Gastroesophageal sphincter (tissue), 4 donors: Measurements from ENCODE around the gene SLC25A21. TPM values are rescaled to one million over a fixed set of nuclear protein-coding genes. Genes with fewer than 3 reads are reported as not detected.
"Not testable (repeated sequence)": the region's sequence is repeated elsewhere in the genome, so short reads cannot be mapped to it uniquely, and the experiment has no call there.

ENCODE experiments used
- ATAC-seq: fragments of 150-250 bp; one replicate; pipeline ENCODE4 v1.9.1; 2016; ENCODE audit warnings: mild to moderate bottlenecking, moderate library complexity
- H3K27ac ChIP-seq, 4 donors: fragments of 200-600 bp; sonication (generic) in 3 of 4; 1 replicate in 3 of 4; 2 replicates in 1 of 4; pipeline ENCODE4 v1.5.1; 2016 to 2019
- H3K27me3 ChIP-seq: fragments of 200-600 bp; sonication (generic); one replicate; pipeline ENCODE4 v1.5.1; 2019
- H3K36me3 ChIP-seq, 2 donors: fragments of 200-600 bp; sonication (generic); one replicate each; pipeline ENCODE4 v1.5.1; 2019; ENCODE audit warnings: control low read depth in 1 of 2
- H3K4me1 ChIP-seq, 3 donors: fragments of 200-600 bp; sonication (generic); 1 replicate in 2 of 3; 2 replicates in 1 of 3; pipeline ENCODE4 v1.5.1; 2016 to 2019; ENCODE audit warnings: control low read depth in 2 of 3
- H3K4me3 ChIP-seq, 2 donors: fragments of 200-600 bp; sonication (generic); one replicate each; pipeline ENCODE4 v1.5.1; 2019; ENCODE audit warnings: mild to moderate bottlenecking in 1 of 2, moderate library complexity in 1 of 2
- H3K9me3 ChIP-seq, 3 donors: fragments of 200-600 bp; sonication (generic); one replicate each; pipeline ENCODE4 v1.5.1; 2017 to 2019; ENCODE audit warnings: control low read depth in 2 of 3
- CTCF ChIP-seq, 4 experiments: fragments of 200-600 bp in 2 of 4; fragments of 450-650 bp in 2 of 4; sonication (generic) in 1 of 4; IDR thresholded peaks; one replicate each; pipeline ENCODE4 v1.5.1; 2017 to 2019; ENCODE audit warnings: antibody characterized with exemption in 4 of 4, mild to moderate bottlenecking in 2 of 4, moderate library complexity in 2 of 4
- EP300 ChIP-seq: sonication (generic); formaldehyde crosslinking; IDR thresholded peaks from one replicate; pipeline ENCODE4 v1.6.1; 2017; ENCODE audit warnings: antibody characterized with exemption, mild to moderate bottlenecking
- POLR2A ChIP-seq, 2 donors: fragments of 450-650 bp; IDR thresholded peaks; one replicate each; pipeline ENCODE4 v1.6.1; 2017; ENCODE audit warnings: antibody characterized with exemption in 2 of 2, mild to moderate bottlenecking in 2 of 2, moderate library complexity in 1 of 2
- POLR2AphosphoS5 ChIP-seq: sonication (generic); formaldehyde crosslinking; IDR thresholded peaks from one replicate; pipeline ENCODE4 v1.6.1; 2017; ENCODE audit warnings: antibody characterized with exemption
- WGBS, 2 donors: methylation state at CpG; one replicate each; pipeline ENCODE4 v1.1.5; 2018; ENCODE audit warnings: low coverage in 1 of 2; 5-methylcytosine and 5-hydroxymethylcytosine counted together
- total RNA-seq, 4 donors: library from RNA; depleted of rRNA; stranded (reverse); fragments of >200 nt; gene quantifications; one replicate each; pipeline ENCODE4 v1.1.0, GENCODE V29; 2016

The SLC25A21 gene
- total RNA-seq, 4 donors from 2014 or later: 0.40 to 1.5 (median 1.3) TPM

GRCh38 chr14:37150414-37150813 is 22.0 kb downstream of the SLC25A21 start:
- no peaks in the 10 kb centered on the region for H3K27me3 ChIP-seq
- WGBS, 2 donors: 0 to 5% methylated on average over 3 of the region's 3 CpGs
- ATAC-seq: no peak
- peaks cover 0 to 9% (median 0%) of the 10 kb centered on the region in 3 donors for H3K9me3 ChIP-seq
- no peak overlapping the region for H3K27ac ChIP-seq
- no peaks in the 10 kb centered on the region for H3K36me3 ChIP-seq
- no peak overlapping the region for H3K4me3 ChIP-seq
- peaks cover 0 to 6% (median 0%) of the 10 kb centered on the region in 3 donors for H3K4me1 ChIP-seq
- TF ChIP-seq POLR2AphosphoS5 (no peak), EP300 (no peak), CTCF (IDR thresholded peaks at IDR 0.05) (peak; percentile 37 to 68 (median 54)), POLR2A (IDR thresholded peaks at IDR 0.05) (no peak)

GRCh38 chr14:37147310-37147880 is 25.0 kb downstream of the SLC25A21 start:
- TF ChIP-seq POLR2A (IDR thresholded peaks at IDR 0.05) (no peak), POLR2AphosphoS5 (no peak), EP300 (no peak), CTCF (IDR thresholded peaks at IDR 0.05) (no peak)
- H3K4me3 ChIP-seq: no peak overlapping the region
- no peak for ATAC-seq
- H3K36me3 ChIP-seq: no peaks in the 10 kb centered on the region
- WGBS, 2 donors: 46% methylated on average over 1 of the region's 1 CpG; no CpG with 5 or more reads in 1 of the 2 donors
- H3K27me3 ChIP-seq: no peaks in the 10 kb centered on the region
- H3K27ac ChIP-seq: no peak overlapping the region
- no peaks in the 10 kb centered on the region for H3K9me3 ChIP-seq
- peaks cover 0 to 6% (median 0%) of the 10 kb centered on the region in 3 donors for H3K4me1 ChIP-seq

- H3K36me3 ChIP-seq, H3K27ac ChIP-seq, ATAC-seq, H3K4me3 ChIP-seq, H3K9me3 ChIP-seq, H3K4me1 ChIP-seq, H3K27me3 ChIP-seq: not testable (repeated sequence)
- WGBS, 2 donors: 100% methylated on average over 1 of the region's 1 CpG
Measured at GRCh38 chr14:37146438-37146837, 26.0 kb downstream of the SLC25A21 start.

- no peaks in the 10 kb centered on the region for H3K36me3 ChIP-seq
- H3K9me3 ChIP-seq: no peaks in the 10 kb centered on the region
- peaks cover 0 to 2% (median 0%) of the 10 kb centered on the region in 3 donors for H3K4me1 ChIP-seq
- H3K27ac ChIP-seq: no peak overlapping the region
- H3K27me3 ChIP-seq: no peaks in the 10 kb centered on the region
- no peak for ATAC-seq
- TF ChIP-seq POLR2AphosphoS5: no peak
- no peak for TF ChIP-seq POLR2A (IDR thresholded peaks at IDR 0.05)
- no peak for TF ChIP-seq CTCF (IDR thresholded peaks at IDR 0.05)
- no peak for TF ChIP-seq EP300
- H3K4me3 ChIP-seq: no peak overlapping the region
Measured at GRCh38 chr14:37145395-37145794, 27.0 kb downstream of the SLC25A21 start.

GRCh38 chr14:37144729-37145363 is 27.6 kb downstream of the SLC25A21 start:
- ATAC-seq: no peak
- no peak for TF ChIP-seq CTCF (IDR thresholded peaks at IDR 0.05)
- no peak for TF ChIP-seq POLR2AphosphoS5
- TF ChIP-seq POLR2A (IDR thresholded peaks at IDR 0.05): no peak
- no peak for TF ChIP-seq EP300
- 89 to 92% methylated on average over 2 of the region's 3 CpGs for WGBS, 2 donors

More at GRCh38 chr14:37144729-37145363, 27.6 kb downstream of the SLC25A21 start:
- Histone ChIP-seq H3K4me3 (no peak overlapping the region), H3K4me1 (no peaks in the 10 kb centered on the region), H3K27ac (no peak overlapping the region), H3K9me3 (no peaks in the 10 kb centered on the region), H3K36me3 (no peaks in the 10 kb centered on the region), H3K27me3 (no peaks in the 10 kb centered on the region)
